B cell (primary cell): ENCODE data around the gene NBAS.

Experiments used
- CTCF ChIP-seq: fragments of 200-600 bp; IDR thresholded peaks from one replicate; pipeline ENCODE4 v1.8.0; 2022; ENCODE audit warnings: antibody characterized with exemption, mild to moderate bottlenecking
- EZH2 ChIP-seq: IDR thresholded peaks from 2 replicates; pipeline ENCODE4 v1.6.1; 2012; ENCODE audit warnings: borderline replicate concordance, low read depth, mild to moderate bottlenecking, moderate library complexity, low read length; ENCODE audit not compliant: insufficient read depth, poor library complexity, severe bottlenecking

- no peak for TF ChIP-seq CTCF
- no peak for TF ChIP-seq EZH2
Observed at GRCh38 chr2:15494877-15495276, 66.3 kb downstream of the NBAS start.
